ENCODE results near the gene STXBP3. TPM values are rescaled to one million over a fixed set of nuclear protein-coding genes. Genes with fewer than 3 reads are reported as not detected.

Gene STXBP3
- total and polyA plus RNA-seq, 2 donors (not counting 1 experiment from before 2014, with no cell fraction given), result 13.3 to 78.1 TPM

DNA sequence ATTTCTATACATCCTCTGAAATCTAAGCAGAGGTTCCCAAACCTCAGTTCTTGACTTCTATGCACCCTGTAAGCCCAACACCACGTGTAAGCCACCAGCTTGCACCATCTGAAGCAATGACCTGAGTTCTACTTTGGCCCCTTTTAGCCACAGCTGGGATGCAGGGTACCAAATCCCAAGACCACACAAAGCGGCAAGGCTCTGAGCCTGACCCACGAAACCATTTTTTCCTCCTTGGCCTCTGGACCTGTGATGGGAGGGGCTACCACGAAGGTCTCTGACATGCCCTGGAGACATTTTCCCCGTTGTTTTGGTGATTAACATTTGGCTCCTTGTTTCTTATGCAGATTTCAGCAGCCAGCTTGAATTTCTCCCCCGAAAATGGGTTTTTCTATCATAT lies 38.8 kb downstream of the STXBP3 start:
- CTCF ChIA-PET, result no interaction called here

DNA sequence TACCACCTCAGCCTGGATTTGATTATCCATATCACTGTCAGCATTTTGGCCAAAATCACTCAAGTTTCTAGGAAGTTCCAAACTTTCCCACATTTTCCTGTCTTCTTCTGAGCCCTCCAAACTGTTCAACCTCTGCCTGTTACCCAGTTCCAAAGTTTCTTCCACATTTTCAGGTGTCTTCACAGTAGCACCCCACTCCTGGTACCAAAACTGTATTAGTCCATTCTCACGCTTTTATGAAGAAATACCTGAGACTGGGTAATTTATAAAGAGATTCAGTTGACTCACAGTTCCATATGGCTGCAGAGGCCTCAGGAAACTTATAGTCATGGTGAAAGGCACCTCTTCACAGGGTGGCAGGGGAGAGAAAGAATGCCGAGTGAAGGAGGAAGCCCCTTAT lies 39.4 kb downstream of the STXBP3 start:
- peaks cover 6% of the 10 kb centered on the region for H3K9me3 Mint-ChIP-seq (ENCODE audit: insufficient read depth)

More for the DNA sequence above, 38.8 kb downstream of the STXBP3 start:
- H3K9me3 Mint-ChIP-seq (ENCODE audit: insufficient read depth), result peaks cover 6% of the 10 kb centered on the region
- Histone ChIP-seq H4K20me1 (ENCODE audit: control insufficient read depth, insufficient read depth, low read length, poor library complexity, severe bottlenecking) (no peaks in the 10 kb centered on the region), H3K27ac (ENCODE audit: low read length in 2 of 2) (no peak overlapping the region), H3K9ac (ENCODE audit: low read length) (no peak overlapping the region), H3K4me3 (ENCODE audit: control extremely low read depth in 1 of 5, extremely low read depth in 1 of 5, insufficient read depth in 1 of 5, low read depth in 2 of 5, low read length in 4 of 5) (no peak overlapping the region), H3K4me1 (ENCODE audit: control insufficient read depth in 2 of 2, insufficient read depth in 2 of 2, low read length in 2 of 2) (no peaks in the 10 kb centered on the region), H2AFZ (ENCODE audit: insufficient read depth, low read depth, low read length, poor library complexity, severe bottlenecking) (no peak overlapping the region), H3K4me2 (replicated peaks; ENCODE audit: low read depth, low read length, poor library complexity, severe bottlenecking) (no peak overlapping the region), H3K27me3 (replicated peaks in 1 of 4; ENCODE audit: control extremely low read depth in 1 of 4, control insufficient read depth in 3 of 4, insufficient read depth in 4 of 4, low read length in 3 of 4) (no peaks in the 10 kb centered on the region), H3K79me2 (ENCODE audit: control insufficient read depth, insufficient read depth, low read length) (no peaks in the 10 kb centered on the region), H3K9me3 (ENCODE audit: control extremely low read depth in 1 of 3, control insufficient read depth in 2 of 3, insufficient read depth in 1 of 3, low read length in 2 of 3) (peaks cover 1 to 14% (median 13%) of the 10 kb centered on the region in 3 donors), H3K36me3 (replicated peaks in 1 of 2; ENCODE audit: control extremely low read depth in 1 of 2, control insufficient read depth in 1 of 2, extremely low read depth in 1 of 2, insufficient read depth in 2 of 2, low read length in 1 of 2) (peaks cover 2 to 38% of the 10 kb centered on the region in 2 experiments)
- no peak for ATAC-seq (ENCODE audit: low read depth)
- no peak overlapping the region for H3K27ac Mint-ChIP-seq
- H3K4me1 Mint-ChIP-seq, result no peaks in the 10 kb centered on the region
- intact Hi-C loops (cut with micrococcal nuclease), result no loop called here
- POLR2A ChIA-PET, result no interaction called here
- TF ChIP-seq EZH2 (IDR thresholded peaks at IDR 0.05; ENCODE audit: borderline replicate concordance, insufficient read depth, low read depth, low read length, poor library complexity, severe bottlenecking), result no peak
- TF ChIP-seq, protein P1, sequence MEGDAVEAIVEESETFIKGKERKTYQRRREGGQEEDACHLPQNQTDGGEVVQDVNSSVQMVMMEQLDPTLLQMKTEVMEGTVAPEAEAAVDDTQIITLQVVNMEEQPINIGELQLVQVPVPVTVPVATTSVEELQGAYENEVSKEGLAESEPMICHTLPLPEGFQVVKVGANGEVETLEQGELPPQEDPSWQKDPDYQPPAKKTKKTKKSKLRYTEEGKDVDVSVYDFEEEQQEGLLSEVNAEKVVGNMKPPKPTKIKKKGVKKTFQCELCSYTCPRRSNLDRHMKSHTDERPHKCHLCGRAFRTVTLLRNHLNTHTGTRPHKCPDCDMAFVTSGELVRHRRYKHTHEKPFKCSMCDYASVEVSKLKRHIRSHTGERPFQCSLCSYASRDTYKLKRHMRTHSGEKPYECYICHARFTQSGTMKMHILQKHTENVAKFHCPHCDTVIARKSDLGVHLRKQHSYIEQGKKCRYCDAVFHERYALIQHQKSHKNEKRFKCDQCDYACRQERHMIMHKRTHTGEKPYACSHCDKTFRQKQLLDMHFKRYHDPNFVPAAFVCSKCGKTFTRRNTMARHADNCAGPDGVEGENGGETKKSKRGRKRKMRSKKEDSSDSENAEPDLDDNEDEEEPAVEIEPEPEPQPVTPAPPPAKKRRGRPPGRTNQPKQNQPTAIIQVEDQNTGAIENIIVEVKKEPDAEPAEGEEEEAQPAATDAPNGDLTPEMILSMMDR (IDR thresholded peaks at IDR 0.05), result no peak
- H3K4me3 Mint-ChIP-seq, result no peak overlapping the region
- WGBS (ENCODE audit: insufficient coverage), result 92% methylated on average over 5 of the region's 6 CpGs
- H3K27me3 Mint-ChIP-seq, result no peaks in the 10 kb centered on the region
- no peak for DNase-seq

More for the DNA sequence above, 39.4 kb downstream of the STXBP3 start:
- ChIA-PET POLR2A (no interaction called here), CTCF (no interaction called here)
- no peak overlapping the region for H3K4me2 ChIP-seq (replicated peaks; ENCODE audit: low read depth, low read length, poor library complexity, severe bottlenecking)
- no peak for ATAC-seq (ENCODE audit: low read depth)
- no peak overlapping the region for H3K27ac ChIP-seq (ENCODE audit: low read length in 2 of 2)
- H3K9me3 ChIP-seq (ENCODE audit: control extremely low read depth in 1 of 3, control insufficient read depth in 2 of 3, insufficient read depth in 1 of 3, low read length in 2 of 3), result peaks cover 1 to 14% (median 13%) of the 10 kb centered on the region in 3 donors
- H3K79me2 ChIP-seq (ENCODE audit: control insufficient read depth, insufficient read depth, low read length), result no peaks in the 10 kb centered on the region
- no peak overlapping the region for H2AFZ ChIP-seq (ENCODE audit: insufficient read depth, low read depth, low read length, poor library complexity, severe bottlenecking)
- TF ChIP-seq, protein P1 (IDR thresholded peaks at IDR 0.05), result no peak
- TF ChIP-seq EZH2 (IDR thresholded peaks at IDR 0.05; ENCODE audit: borderline replicate concordance, insufficient read depth, low read depth, low read length, poor library complexity, severe bottlenecking), result no peak
- no peaks in the 10 kb centered on the region for H3K27me3 ChIP-seq (replicated peaks in 1 of 4; ENCODE audit: control extremely low read depth in 1 of 4, control insufficient read depth in 3 of 4, insufficient read depth in 4 of 4, low read length in 3 of 4)
- no peaks in the 10 kb centered on the region for H4K20me1 ChIP-seq (ENCODE audit: control insufficient read depth, insufficient read depth, low read length, poor library complexity, severe bottlenecking)
- no peak overlapping the region for H3K27ac Mint-ChIP-seq
- no CpG with 5 or more reads among the region's 2 CpGs for WGBS (ENCODE audit: insufficient coverage)
- H3K27me3 Mint-ChIP-seq, result no peaks in the 10 kb centered on the region
- no peak overlapping the region for H3K4me3 ChIP-seq (ENCODE audit: control extremely low read depth in 1 of 5, extremely low read depth in 1 of 5, insufficient read depth in 1 of 5, low read depth in 2 of 5, low read length in 4 of 5)
- H3K4me3 Mint-ChIP-seq, result no peak overlapping the region
- peaks cover 2 to 38% of the 10 kb centered on the region in 2 experiments for H3K36me3 ChIP-seq (replicated peaks in 1 of 2; ENCODE audit: control extremely low read depth in 1 of 2, control insufficient read depth in 1 of 2, extremely low read depth in 1 of 2, insufficient read depth in 2 of 2, low read length in 1 of 2)
- intact Hi-C loops (cut with micrococcal nuclease), result no loop called here
- no peak overlapping the region for H3K9ac ChIP-seq (ENCODE audit: low read length)
- no peak for DNase-seq
- H3K4me1 Mint-ChIP-seq, result no peaks in the 10 kb centered on the region
- H3K4me1 ChIP-seq (ENCODE audit: control insufficient read depth in 2 of 2, insufficient read depth in 2 of 2, low read length in 2 of 2), result no peaks in the 10 kb centered on the region

Measured in B cell (primary cell).